ENCODE results near the gene MARK1. TPM values are rescaled to one million over a fixed set of nuclear protein-coding genes. Genes with fewer than 3 reads are reported as not detected.

MARK1 gene
- total RNA-seq, 4 donors from 2014 or later: 3.9 to 11.3 (median 6.6) TPM

DNA sequence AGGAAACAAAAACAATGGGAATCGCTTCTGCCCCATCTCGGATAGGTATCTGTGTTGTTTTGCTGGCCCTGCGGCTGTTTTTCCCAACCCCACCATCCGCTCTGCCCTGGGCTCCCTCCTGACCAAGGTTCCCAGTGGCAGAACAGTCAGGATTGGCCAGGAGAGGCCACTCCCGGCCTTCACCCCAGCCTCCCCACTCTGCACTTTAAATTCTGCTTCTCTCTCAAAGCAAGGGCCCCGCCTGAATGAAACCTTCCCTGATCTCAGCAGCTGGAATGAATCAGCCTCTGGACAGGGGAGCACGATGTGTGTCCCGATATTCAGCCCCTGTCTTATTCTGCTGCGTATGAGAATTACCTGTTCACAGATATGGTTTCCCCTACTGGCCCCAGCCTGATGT is 178.5 kb downstream of the MARK1 start:
- H3K27ac ChIP-seq: no peak overlapping the region
- TF ChIP-seq, protein P1, sequence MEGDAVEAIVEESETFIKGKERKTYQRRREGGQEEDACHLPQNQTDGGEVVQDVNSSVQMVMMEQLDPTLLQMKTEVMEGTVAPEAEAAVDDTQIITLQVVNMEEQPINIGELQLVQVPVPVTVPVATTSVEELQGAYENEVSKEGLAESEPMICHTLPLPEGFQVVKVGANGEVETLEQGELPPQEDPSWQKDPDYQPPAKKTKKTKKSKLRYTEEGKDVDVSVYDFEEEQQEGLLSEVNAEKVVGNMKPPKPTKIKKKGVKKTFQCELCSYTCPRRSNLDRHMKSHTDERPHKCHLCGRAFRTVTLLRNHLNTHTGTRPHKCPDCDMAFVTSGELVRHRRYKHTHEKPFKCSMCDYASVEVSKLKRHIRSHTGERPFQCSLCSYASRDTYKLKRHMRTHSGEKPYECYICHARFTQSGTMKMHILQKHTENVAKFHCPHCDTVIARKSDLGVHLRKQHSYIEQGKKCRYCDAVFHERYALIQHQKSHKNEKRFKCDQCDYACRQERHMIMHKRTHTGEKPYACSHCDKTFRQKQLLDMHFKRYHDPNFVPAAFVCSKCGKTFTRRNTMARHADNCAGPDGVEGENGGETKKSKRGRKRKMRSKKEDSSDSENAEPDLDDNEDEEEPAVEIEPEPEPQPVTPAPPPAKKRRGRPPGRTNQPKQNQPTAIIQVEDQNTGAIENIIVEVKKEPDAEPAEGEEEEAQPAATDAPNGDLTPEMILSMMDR (IDR thresholded peaks at IDR 0.05): no peak
- TF ChIP-seq POLR2A (IDR thresholded peaks at IDR 0.05): no peak
- 67 to 86% methylated on average over 7 to 9 of the region's 9 CpGs for WGBS, 2 donors
- no peaks in the 10 kb centered on the region for H3K36me3 ChIP-seq
- no peak overlapping the region for H3K4me3 ChIP-seq
- no peak for DNase-seq
- intact Hi-C loops (cut with DNase I): no loop called here
- no peaks in the 10 kb centered on the region for H3K9me3 ChIP-seq
- peaks cover 0 to 56% (median 0%) of the 10 kb centered on the region in 4 donors for H3K27me3 ChIP-seq
- H3K4me1 ChIP-seq: peaks cover 0 to 11% (median 0%) of the 10 kb centered on the region in 3 donors

DNA sequence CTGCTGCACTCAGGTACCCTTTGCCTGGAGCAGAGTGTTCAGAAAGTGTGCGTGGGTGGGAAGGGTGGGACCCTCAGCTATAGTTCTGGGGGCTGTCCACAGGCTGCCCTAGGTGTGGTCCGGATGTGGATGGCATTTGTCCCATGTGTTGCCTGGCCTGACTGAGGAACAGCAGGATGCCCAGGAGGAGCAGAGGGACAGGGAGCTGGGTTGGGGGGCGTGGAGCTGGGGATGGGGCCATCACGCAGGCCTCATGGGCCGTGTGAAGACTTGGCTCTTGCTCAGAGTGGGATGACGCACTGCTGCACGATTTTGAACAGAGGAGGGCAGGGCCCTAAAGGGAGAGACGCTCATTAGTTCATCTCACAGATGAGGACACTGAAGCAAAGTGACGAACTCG is 179.2 kb downstream of the MARK1 start:
- H3K27me3 ChIP-seq: peaks cover 0 to 49% (median 0%) of the 10 kb centered on the region in 4 donors
- no peak for DNase-seq

DNA sequence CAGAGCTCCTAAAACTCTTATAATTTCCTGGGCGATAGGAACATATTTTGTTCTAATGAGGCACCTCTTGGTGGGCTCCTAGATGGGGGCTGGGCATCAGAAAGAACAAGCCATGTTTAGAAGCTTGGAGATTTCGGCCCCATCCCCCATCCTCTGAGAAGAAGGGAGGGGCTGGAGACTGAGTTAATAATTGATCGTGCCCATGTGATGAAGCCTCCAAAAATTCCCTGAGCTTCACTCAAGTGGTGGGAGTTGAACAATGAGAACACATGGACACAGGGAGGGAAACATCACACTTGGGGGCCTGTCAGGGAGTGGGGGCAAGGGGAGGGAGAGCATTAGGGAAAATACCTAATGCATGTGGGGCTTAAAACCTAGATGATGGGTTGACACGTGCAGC is 180.3 kb downstream of the MARK1 start:
- DNase-seq: no peak
- Histone ChIP-seq H3K4me1 (peaks cover 0 to 12% (median 0%) of the 10 kb centered on the region in 3 donors), H3K9me3 (no peaks in the 10 kb centered on the region), H3K27ac (no peak overlapping the region), H3K4me3 (no peak overlapping the region), H3K36me3 (no peaks in the 10 kb centered on the region), H3K27me3 (peaks cover 0 to 38% (median 0%) of the 10 kb centered on the region in 4 donors)
- TF ChIP-seq, protein P1 (IDR thresholded peaks at IDR 0.05): no peak
- no peak for TF ChIP-seq POLR2A (IDR thresholded peaks at IDR 0.05)
- intact Hi-C loops (cut with DNase I): no loop called here
- 77 to 86% methylated on average over 4 of the region's 4 CpGs for WGBS, 2 donors

More for the DNA sequence above, 179.2 kb downstream of the MARK1 start:
- Histone ChIP-seq H3K36me3 (no peaks in the 10 kb centered on the region), H3K4me1 (peaks cover 0 to 12% (median 0%) of the 10 kb centered on the region in 3 donors), H3K9me3 (no peaks in the 10 kb centered on the region), H3K27ac (no peak overlapping the region), H3K4me3 (no peak overlapping the region)
- intact Hi-C loops (cut with DNase I): no loop called here
- no peak for TF ChIP-seq POLR2A (IDR thresholded peaks at IDR 0.05)
- TF ChIP-seq, protein P1 (IDR thresholded peaks at IDR 0.05): no peak
- WGBS, 2 donors: 67 to 89% methylated on average over 6 to 9 of the region's 10 CpGs

DNA sequence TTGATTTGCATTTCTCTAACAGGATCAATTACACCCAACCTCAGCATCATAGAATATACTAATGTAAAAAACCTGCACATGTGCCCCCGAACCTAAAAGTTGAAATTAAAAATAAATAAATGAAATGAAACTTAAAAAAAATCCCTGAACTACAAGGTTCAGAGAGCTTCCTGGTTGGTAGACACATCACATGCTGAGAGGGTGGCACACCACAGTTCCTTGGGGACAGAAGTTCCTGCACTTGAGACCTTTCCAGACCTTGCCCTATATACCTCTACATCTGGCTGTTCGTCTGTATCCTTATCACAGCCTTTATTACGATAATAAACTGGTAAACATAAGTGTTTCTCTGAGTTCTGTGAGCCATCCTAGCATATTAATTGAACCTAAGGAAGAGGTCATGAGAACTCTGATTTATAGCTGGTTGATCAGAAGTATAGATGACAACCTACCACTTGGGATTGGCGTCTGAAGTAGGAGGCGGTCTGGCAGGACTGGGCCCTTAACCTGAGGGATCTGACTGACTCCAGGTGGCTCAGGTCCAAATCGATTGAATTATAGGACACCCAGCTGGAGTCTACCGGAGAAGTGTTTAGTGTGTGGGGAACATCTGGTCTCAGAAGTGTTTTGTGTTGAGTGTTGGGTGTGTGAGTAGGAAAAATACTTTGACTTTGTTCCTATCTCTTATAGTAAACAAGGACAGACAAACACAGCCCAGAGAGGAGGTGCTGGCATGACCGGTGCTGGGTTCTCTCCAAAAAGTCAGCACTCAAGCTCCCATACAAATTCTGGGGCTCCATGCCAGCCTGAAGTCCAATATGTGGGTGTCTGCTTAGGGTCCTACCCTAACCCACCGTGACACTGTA is 181.2 kb downstream of the MARK1 start:
- WGBS, 2 donors: 71% methylated on average over 9 of the region's 9 CpGs
- TF ChIP-seq, protein P1 (IDR thresholded peaks at IDR 0.05): no peak
- TF ChIP-seq POLR2A (IDR thresholded peaks at IDR 0.05): no peak
- H3K27ac ChIP-seq: no peak overlapping the region
- peaks cover 0 to 12% (median 0%) of the 10 kb centered on the region in 3 donors for H3K4me1 ChIP-seq
- no peak overlapping the region for H3K4me3 ChIP-seq
- H3K27me3 ChIP-seq: peaks cover 0 to 32% (median 0%) of the 10 kb centered on the region in 4 donors
- no peaks in the 10 kb centered on the region for H3K9me3 ChIP-seq
- DNase-seq: no peak
- H3K36me3 ChIP-seq: no peaks in the 10 kb centered on the region
- intact Hi-C loops (cut with DNase I): no loop called here

DNA sequence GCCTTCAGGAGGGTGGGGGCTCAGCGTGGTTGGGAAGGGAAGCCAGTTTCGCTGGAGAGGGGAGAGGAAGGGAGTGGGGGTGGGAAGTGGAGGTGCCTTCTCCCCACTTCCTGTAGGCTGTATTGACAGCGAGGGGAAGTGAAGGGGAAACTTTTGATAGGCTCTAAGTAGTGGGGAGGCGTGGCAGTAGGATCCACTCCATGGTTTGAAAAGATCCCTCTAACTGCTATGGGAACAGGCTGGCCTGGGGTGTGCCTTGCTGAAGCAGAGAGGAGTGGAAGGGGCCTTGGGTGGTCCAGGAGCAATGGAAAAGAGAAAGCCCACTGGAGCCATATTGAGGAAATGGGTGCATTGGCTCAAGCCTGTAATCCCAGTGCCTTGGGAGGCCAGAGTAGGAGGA is 182.4 kb downstream of the MARK1 start:
- no peak for TF ChIP-seq POLR2A (IDR thresholded peaks at IDR 0.05)
- TF ChIP-seq, protein P1 (IDR thresholded peaks at IDR 0.05): no peak
- intact Hi-C loops (cut with DNase I): no loop called here
- Histone ChIP-seq H3K9me3 (no peaks in the 10 kb centered on the region), H3K27me3 (peaks cover 0 to 25% (median 0%) of the 10 kb centered on the region in 4 donors), H3K36me3 (no peaks in the 10 kb centered on the region), H3K4me1 (peaks cover 0 to 12% (median 0%) of the 10 kb centered on the region in 3 donors), H3K4me3 (no peak overlapping the region), H3K27ac (no peak overlapping the region)
- DNase-seq: no peak
- WGBS, 2 donors: 61 to 67% methylated on average over 4 of the region's 4 CpGs

Data from esophagus squamous epithelium (tissue), 5 donors.